Gastroesophageal sphincter (tissue), 4 donors: ENCODE results near the gene GMDS. TPM values are rescaled to one million over a fixed set of nuclear protein-coding genes. Genes with fewer than 3 reads are reported as not detected.

Experiments used
- ATAC-seq: fragments of 150-250 bp; one replicate; pipeline ENCODE4 v1.9.1; 2016; ENCODE audit warnings: mild to moderate bottlenecking, moderate library complexity
- H3K27ac ChIP-seq, 4 donors: fragments of 200-600 bp; sonication (generic) in 3 of 4; 1 replicate in 3 of 4; 2 replicates in 1 of 4; pipeline ENCODE4 v1.5.1; 2016 to 2019
- H3K27me3 ChIP-seq: fragments of 200-600 bp; sonication (generic); one replicate; pipeline ENCODE4 v1.5.1; 2019
- H3K36me3 ChIP-seq, 2 donors: fragments of 200-600 bp; sonication (generic); one replicate each; pipeline ENCODE4 v1.5.1; 2019; ENCODE audit warnings: control low read depth in 1 of 2
- H3K4me1 ChIP-seq, 3 donors: fragments of 200-600 bp; sonication (generic); 1 replicate in 2 of 3; 2 replicates in 1 of 3; pipeline ENCODE4 v1.5.1; 2016 to 2019; ENCODE audit warnings: control low read depth in 2 of 3
- H3K4me3 ChIP-seq, 2 donors: fragments of 200-600 bp; sonication (generic); one replicate each; pipeline ENCODE4 v1.5.1; 2019; ENCODE audit warnings: mild to moderate bottlenecking in 1 of 2, moderate library complexity in 1 of 2
- H3K9me3 ChIP-seq, 3 donors: fragments of 200-600 bp; sonication (generic); one replicate each; pipeline ENCODE4 v1.5.1; 2017 to 2019; ENCODE audit warnings: control low read depth in 2 of 3
- CTCF ChIP-seq, 4 experiments: fragments of 200-600 bp in 2 of 4; fragments of 450-650 bp in 2 of 4; sonication (generic) in 1 of 4; IDR thresholded peaks; one replicate each; pipeline ENCODE4 v1.5.1; 2017 to 2019; ENCODE audit warnings: antibody characterized with exemption in 4 of 4, mild to moderate bottlenecking in 2 of 4, moderate library complexity in 2 of 4
- EP300 ChIP-seq: sonication (generic); formaldehyde crosslinking; IDR thresholded peaks from one replicate; pipeline ENCODE4 v1.6.1; 2017; ENCODE audit warnings: antibody characterized with exemption, mild to moderate bottlenecking
- POLR2A ChIP-seq, 2 donors: fragments of 450-650 bp; IDR thresholded peaks; one replicate each; pipeline ENCODE4 v1.6.1; 2017; ENCODE audit warnings: antibody characterized with exemption in 2 of 2, mild to moderate bottlenecking in 2 of 2, moderate library complexity in 1 of 2
- POLR2AphosphoS5 ChIP-seq: sonication (generic); formaldehyde crosslinking; IDR thresholded peaks from one replicate; pipeline ENCODE4 v1.6.1; 2017; ENCODE audit warnings: antibody characterized with exemption
- WGBS, 2 donors: methylation state at CpG; one replicate each; pipeline ENCODE4 v1.1.5; 2018; ENCODE audit warnings: low coverage in 1 of 2; 5-methylcytosine and 5-hydroxymethylcytosine counted together
- total RNA-seq, 4 donors: library from RNA; depleted of rRNA; stranded (reverse); fragments of >200 nt; gene quantifications; one replicate each; pipeline ENCODE4 v1.1.0, GENCODE V29; 2016

Gene GMDS
- total RNA-seq, 4 donors from 2014 or later: 5.0 to 14.7 (median 6.4) TPM

GRCh38 chr6:1960486-1961142 lies 284.8 kb downstream of the GMDS start:
- Histone ChIP-seq H3K36me3 (peaks cover 0 to 4% of the 10 kb centered on the region in 2 donors), H3K27me3 (no peaks in the 10 kb centered on the region), H3K4me3 (no peak overlapping the region), H3K4me1 (no peaks in the 10 kb centered on the region), H3K9me3 (no peaks in the 10 kb centered on the region), H3K27ac (no peak overlapping the region)
- ATAC-seq: no peak
- TF ChIP-seq POLR2A (IDR thresholded peaks at IDR 0.05) (no peak), EP300 (no peak), CTCF (IDR thresholded peaks at IDR 0.05) (no peak), POLR2AphosphoS5 (no peak)
- WGBS, 2 donors: 90 to 95% methylated on average over 11 to 13 of the region's 13 CpGs

- no peaks in the 10 kb centered on the region for H3K4me1 ChIP-seq
- ATAC-seq: no peak
- WGBS, 2 donors: 60 to 71% methylated on average over 3 to 4 of the region's 4 CpGs
- no peaks in the 10 kb centered on the region for H3K27me3 ChIP-seq
- no peak for TF ChIP-seq EP300
- TF ChIP-seq POLR2A (IDR thresholded peaks at IDR 0.05): no peak
- TF ChIP-seq POLR2AphosphoS5: no peak
- TF ChIP-seq CTCF (IDR thresholded peaks at IDR 0.05): no peak
- peaks cover 0 to 4% of the 10 kb centered on the region in 2 donors for H3K36me3 ChIP-seq
- no peaks in the 10 kb centered on the region for H3K9me3 ChIP-seq
- no peak overlapping the region for H3K4me3 ChIP-seq
- no peak overlapping the region for H3K27ac ChIP-seq
These were observed 287.1 kb downstream of the GMDS start for GRCh38 chr6:1958257-1958656.

DNA sequence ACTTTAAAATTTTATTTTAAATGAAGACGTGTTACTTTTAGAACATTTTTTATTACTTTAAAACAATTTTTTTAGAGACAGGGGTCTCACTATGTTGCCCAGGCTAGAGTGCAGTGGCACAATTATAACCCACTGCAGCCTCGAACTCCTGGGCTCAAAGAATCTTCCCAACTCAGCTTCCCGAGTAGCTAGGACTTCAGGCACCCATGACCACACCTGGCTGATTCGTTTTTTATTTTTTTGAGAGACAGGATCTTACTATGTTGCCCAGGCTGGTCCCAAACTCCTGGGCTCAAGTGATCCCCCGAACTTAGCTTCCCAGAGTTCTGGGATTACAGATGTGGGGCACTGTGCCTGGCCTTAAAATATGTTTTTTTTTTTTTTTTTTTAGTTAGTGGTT lies 287.7 kb downstream of the GMDS start:
- H3K9me3 ChIP-seq: no peaks in the 10 kb centered on the region
- WGBS, 2 donors: 82 to 90% methylated on average over 3 to 4 of the region's 5 CpGs
- no peak overlapping the region for H3K4me3 ChIP-seq
- no peaks in the 10 kb centered on the region for H3K4me1 ChIP-seq
- H3K27me3 ChIP-seq: no peaks in the 10 kb centered on the region
- H3K36me3 ChIP-seq: peaks cover 0 to 4% of the 10 kb centered on the region in 2 donors
- no peak overlapping the region for H3K27ac ChIP-seq
- no peak for TF ChIP-seq EP300
- no peak for TF ChIP-seq POLR2AphosphoS5
- no peak for TF ChIP-seq CTCF (IDR thresholded peaks at IDR 0.05)
- TF ChIP-seq POLR2A (IDR thresholded peaks at IDR 0.05): no peak
- no peak for ATAC-seq

DNA sequence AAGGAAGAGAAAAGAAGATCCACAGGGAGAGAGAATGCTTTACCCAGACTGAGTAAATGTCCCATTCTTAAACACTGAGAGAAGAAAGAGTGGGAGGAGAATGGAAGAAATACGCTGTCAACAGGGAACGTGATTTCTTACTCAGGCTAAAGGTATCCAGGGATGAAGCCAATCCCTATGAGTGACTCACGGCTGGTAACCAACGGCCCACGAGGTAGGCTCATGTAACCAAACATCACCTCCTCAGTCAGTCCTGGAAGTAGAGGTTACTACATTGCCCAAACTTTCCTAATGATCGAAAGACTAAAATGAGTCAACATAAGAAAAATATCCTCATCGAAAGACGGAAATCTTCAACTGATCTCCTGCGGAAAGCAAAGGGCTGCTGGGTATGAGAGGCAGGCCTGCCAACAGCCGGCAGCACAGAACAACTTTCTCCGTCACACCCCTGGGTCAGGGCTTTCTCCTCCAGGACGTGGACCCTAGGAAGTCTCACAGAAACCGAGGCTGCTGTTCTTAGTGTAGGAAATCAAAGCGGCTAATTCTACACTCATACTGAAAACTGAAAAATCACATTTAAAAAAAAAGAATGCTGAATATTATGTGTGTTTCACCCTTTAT lies 292.6 kb downstream of the GMDS start:
- no peak overlapping the region for H3K4me3 ChIP-seq
- H3K9me3 ChIP-seq: no peaks in the 10 kb centered on the region
- H3K36me3 ChIP-seq: no peaks in the 10 kb centered on the region
- WGBS, 2 donors: 89 to 100% methylated on average over 5 to 14 of the region's 14 CpGs
- TF ChIP-seq POLR2A (IDR thresholded peaks at IDR 0.05) (no peak), EP300 (no peak), CTCF (IDR thresholded peaks at IDR 0.05) (no peak), POLR2AphosphoS5 (no peak)
- no peak overlapping the region for H3K27ac ChIP-seq
- no peaks in the 10 kb centered on the region for H3K27me3 ChIP-seq
- no peaks in the 10 kb centered on the region for H3K4me1 ChIP-seq
- ATAC-seq: no peak

DNA sequence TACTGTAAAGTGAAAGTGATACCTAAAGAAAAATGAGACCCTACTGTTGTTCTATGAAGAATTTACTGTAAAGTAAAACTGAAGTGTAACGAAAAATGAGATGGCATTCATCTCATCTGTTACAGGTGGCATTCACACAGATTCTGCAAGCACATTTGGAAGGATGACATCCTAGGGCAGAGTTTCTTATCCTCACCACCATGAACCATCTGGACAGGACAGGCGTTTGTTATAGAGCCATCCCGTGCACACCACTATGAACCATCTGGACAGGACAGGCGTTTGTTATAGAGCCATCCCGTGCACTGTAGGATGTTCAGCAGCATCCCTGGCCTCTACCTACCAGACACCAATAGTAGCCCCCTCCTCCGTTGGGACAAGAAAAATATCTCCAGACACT lies 294.8 kb downstream of the GMDS start:
- Histone ChIP-seq H3K27ac (no peak overlapping the region), H3K9me3 (no peaks in the 10 kb centered on the region), H3K27me3 (no peaks in the 10 kb centered on the region), H3K4me3 (no peak overlapping the region), H3K4me1 (no peaks in the 10 kb centered on the region), H3K36me3 (no peaks in the 10 kb centered on the region)
- no peak for ATAC-seq
- 92 to 100% methylated on average over 1 to 5 of the region's 6 CpGs for WGBS, 2 donors
- TF ChIP-seq EP300 (no peak), POLR2A (IDR thresholded peaks at IDR 0.05) (no peak), CTCF (IDR thresholded peaks at IDR 0.05) (no peak), POLR2AphosphoS5 (no peak)
